ENCODE results near the gene ADAM15.

ADAM15 gene

GRCh38 chr1:155057104-155057503, 6.0 kb downstream of the ADAM15 start:
- no peak overlapping the region for H3K27ac ChIP-seq
- TF ChIP-seq CTCF (IDR thresholded peaks at IDR 0.05) (no peak), ZFX (IDR thresholded peaks at IDR 0.05; ENCODE audit: borderline replicate concordance) (no peak)

- H3K27ac ChIP-seq: no peak overlapping the region
Measured at GRCh38 chr1:155057788-155058211, 6.7 kb downstream of the ADAM15 start.

GRCh38 chr1:155060736-155061135, 9.6 kb downstream of the ADAM15 start:
- TF ChIP-seq CTCF (IDR thresholded peaks at IDR 0.05) (no peak), ZFX (IDR thresholded peaks at IDR 0.05; ENCODE audit: borderline replicate concordance) (no peak)
- peak overlapping the region; percentile 91; the same call in 1 of the 2 replicates for H3K27ac ChIP-seq

More at GRCh38 chr1:155057788-155058211, 6.7 kb downstream of the ADAM15 start:
- no peak for TF ChIP-seq ZFX (IDR thresholded peaks at IDR 0.05; ENCODE audit: borderline replicate concordance)
- no peak for TF ChIP-seq CTCF (IDR thresholded peaks at IDR 0.05)

- peak overlapping the region; percentile 91 for H3K27ac ChIP-seq
- TF ChIP-seq CTCF (IDR thresholded peaks at IDR 0.05) (peak; percentile 99), ZFX (IDR thresholded peaks at IDR 0.05; ENCODE audit: borderline replicate concordance) (no peak)
Measured at GRCh38 chr1:155061381-155062150, 10.4 kb downstream of the ADAM15 start.

- TF ChIP-seq ZFX (IDR thresholded peaks at IDR 0.05; ENCODE audit: borderline replicate concordance) (no peak), CTCF (IDR thresholded peaks at IDR 0.05) (no peak)
- peak overlapping the region; percentile 91 for H3K27ac ChIP-seq
Measured at GRCh38 chr1:155062151-155062686, 11.1 kb downstream of the ADAM15 start.

- H3K27ac ChIP-seq: peak overlapping the region; percentile 91
- TF ChIP-seq CTCF (IDR thresholded peaks at IDR 0.05) (peak; percentile 98), ZFX (IDR thresholded peaks at IDR 0.05; ENCODE audit: borderline replicate concordance) (no peak)
Measured at GRCh38 chr1:155062702-155063411, 11.7 kb downstream of the ADAM15 start.

Measured in 22Rv1 (cell line).